GM12891 (cell line): ENCODE data around the gene BOC.

Experiments
- PAX5 ChIP-seq: IDR thresholded peaks from 2 replicates; pipeline ENCODE4 v1.6.1; 2011; ENCODE audit warnings: low read length, moderate library complexity, mild to moderate bottlenecking; ENCODE audit not compliant: insufficient read depth, severe bottlenecking
- POLR2A ChIP-seq: IDR thresholded peaks from 2 replicates; pipeline ENCODE4 v1.6.1; 2011; ENCODE audit warnings: low read depth, low read length, control low read depth
- POLR2AphosphoS5 ChIP-seq: IDR thresholded peaks from 2 replicates; pipeline ENCODE4 v1.6.1; 2011; ENCODE audit warnings: low read depth, low read length, control low read depth
- SPI1 ChIP-seq: IDR thresholded peaks from 2 replicates; pipeline ENCODE4 v1.6.1; 2011; ENCODE audit warnings: low read depth, low read length, control low read depth
- TAF1 ChIP-seq: IDR thresholded peaks from 2 replicates; pipeline ENCODE4 v1.6.1; 2011; ENCODE audit warnings: low read depth, low read length, control low read depth

GRCh38 chr3:113262304-113262665, 50.9 kb downstream of the BOC start:
- TF ChIP-seq POLR2AphosphoS5 (no peak), POLR2A (no peak), PAX5 (no peak), TAF1 (no peak), SPI1 (no peak)
